Cardiac muscle cell (in vitro differentiated cells and primary cell): ENCODE results near the gene EWSR1. TPM values are rescaled to one million over a fixed set of nuclear protein-coding genes. Genes with fewer than 3 reads are reported as not detected.

Experiments used
- DNase-seq, 2 donors: peaks; one replicate each; pipeline versions ENCODE4 v3.0.0 to v3.0.0-alpha.2; 2010 to 2017; ENCODE audit warnings: low read depth in 1 of 2, low spot score in 1 of 2
- H3K27ac ChIP-seq: fragments of 200-600 bp; sonication (generic); 2 replicates; pipeline ENCODE4 v1.5.1; 2016
- H3K27me3 ChIP-seq: fragments of 200-600 bp; sonication (generic); 2 replicates; pipeline ENCODE4 v1.6.0; 2016; ENCODE audit warnings: control low read depth
- H3K36me3 ChIP-seq: fragments of 200-600 bp; sonication (generic); 2 replicates; pipeline ENCODE4 v1.5.1; 2016; ENCODE audit warnings: control low read depth
- H3K4me1 ChIP-seq: fragments of 200-600 bp; sonication (generic); 2 replicates; pipeline ENCODE4 v1.8.1; 2017; ENCODE audit warnings: low read depth, mild to moderate bottlenecking, mixed run types
- H3K4me3 ChIP-seq: fragments of 200-600 bp; sonication (generic); 2 replicates; pipeline ENCODE4 v1.5.1; 2016; ENCODE audit warnings: mild to moderate bottlenecking
- H3K9me3 ChIP-seq: fragments of 200-600 bp; sonication (generic); 2 replicates; pipeline ENCODE4 v1.5.1; 2017; ENCODE audit warnings: low read depth, mild to moderate bottlenecking, control low read depth
- polyA plus RNA-seq: library from polyadenylated mRNA; unstranded; fragments of >200 nt; fragmentation: Nextera tagmentation; extraction: Ambion mirVana; gene quantifications from 2 replicates; pipeline ENCODE4 v1.2.1, GENCODE V29; 2016
- total RNA-seq: library from RNA; depleted of rRNA; stranded (reverse); fragments of >200 nt; gene quantifications from 2 replicates; pipeline ENCODE4 v1.2.3, GENCODE V29; 2016
- TF ChIP-seq, protein P1 (sequence below): IDR thresholded peaks from 2 replicates; pipeline ENCODE4 v1.5.1; 2012; ENCODE audit warnings: low read depth, mild to moderate bottlenecking, low read length

The EWSR1 gene
- total and polyA plus RNA-seq, 2 experiments from 2014 or later: 266 to 349 TPM

DNA sequence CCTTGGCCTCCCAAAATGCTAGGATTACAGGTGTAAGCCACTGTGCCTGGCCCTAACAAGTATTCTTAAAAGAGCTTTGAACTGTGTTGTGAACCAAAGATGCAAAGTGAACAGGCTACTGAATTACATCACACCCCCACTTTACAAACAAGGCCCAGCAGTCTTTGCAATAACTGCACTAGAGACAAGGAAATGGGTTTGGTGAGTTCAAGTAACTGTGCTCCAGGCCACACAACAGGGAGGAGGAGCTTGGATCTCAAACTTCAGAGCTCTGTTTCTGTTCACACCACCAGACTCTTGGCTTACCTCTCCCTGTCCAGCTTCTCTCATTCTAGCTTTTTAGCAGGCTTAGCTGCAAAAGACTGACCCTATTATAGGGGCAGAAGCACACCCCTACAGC, 77.9 kb downstream of the EWSR1 start:
- no peak overlapping the region for H3K27ac ChIP-seq
- TF ChIP-seq, protein P1, sequence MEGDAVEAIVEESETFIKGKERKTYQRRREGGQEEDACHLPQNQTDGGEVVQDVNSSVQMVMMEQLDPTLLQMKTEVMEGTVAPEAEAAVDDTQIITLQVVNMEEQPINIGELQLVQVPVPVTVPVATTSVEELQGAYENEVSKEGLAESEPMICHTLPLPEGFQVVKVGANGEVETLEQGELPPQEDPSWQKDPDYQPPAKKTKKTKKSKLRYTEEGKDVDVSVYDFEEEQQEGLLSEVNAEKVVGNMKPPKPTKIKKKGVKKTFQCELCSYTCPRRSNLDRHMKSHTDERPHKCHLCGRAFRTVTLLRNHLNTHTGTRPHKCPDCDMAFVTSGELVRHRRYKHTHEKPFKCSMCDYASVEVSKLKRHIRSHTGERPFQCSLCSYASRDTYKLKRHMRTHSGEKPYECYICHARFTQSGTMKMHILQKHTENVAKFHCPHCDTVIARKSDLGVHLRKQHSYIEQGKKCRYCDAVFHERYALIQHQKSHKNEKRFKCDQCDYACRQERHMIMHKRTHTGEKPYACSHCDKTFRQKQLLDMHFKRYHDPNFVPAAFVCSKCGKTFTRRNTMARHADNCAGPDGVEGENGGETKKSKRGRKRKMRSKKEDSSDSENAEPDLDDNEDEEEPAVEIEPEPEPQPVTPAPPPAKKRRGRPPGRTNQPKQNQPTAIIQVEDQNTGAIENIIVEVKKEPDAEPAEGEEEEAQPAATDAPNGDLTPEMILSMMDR: no peak
- no peak overlapping the region for H3K4me3 ChIP-seq
- no peak for DNase-seq
- peaks cover 30% of the 10 kb centered on the region for H3K4me1 ChIP-seq
- H3K36me3 ChIP-seq: peaks cover 38% of the 10 kb centered on the region
- no peaks in the 10 kb centered on the region for H3K9me3 ChIP-seq
- no peaks in the 10 kb centered on the region for H3K27me3 ChIP-seq

DNA sequence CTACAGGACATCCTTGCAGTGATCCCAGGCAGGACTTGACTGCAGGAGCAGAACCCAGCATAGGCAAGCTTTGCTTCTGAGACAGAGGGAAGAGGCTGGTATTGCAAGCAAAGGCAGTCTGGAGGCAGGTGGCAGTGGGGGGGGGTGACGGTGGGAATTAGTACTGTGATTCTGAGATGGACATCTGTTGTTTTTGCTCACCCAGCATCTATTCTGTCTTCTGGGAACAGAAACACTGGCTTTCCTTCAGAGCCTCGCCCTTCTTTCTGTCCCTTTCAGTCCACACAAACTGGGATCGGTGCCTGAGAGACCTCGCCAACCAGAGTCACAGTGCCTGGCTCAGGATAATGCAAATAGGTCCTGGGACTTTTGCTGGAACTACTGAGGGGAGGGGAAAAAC, 78.6 kb downstream of the EWSR1 start:
- TF ChIP-seq, protein P1: no peak
- no peak for DNase-seq
- Histone ChIP-seq H3K27me3 (no peaks in the 10 kb centered on the region), H3K9me3 (no peaks in the 10 kb centered on the region), H3K4me3 (no peak overlapping the region), H3K4me1 (peaks cover 26% of the 10 kb centered on the region), H3K27ac (no peak overlapping the region), H3K36me3 (peaks cover 45% of the 10 kb centered on the region)

DNA sequence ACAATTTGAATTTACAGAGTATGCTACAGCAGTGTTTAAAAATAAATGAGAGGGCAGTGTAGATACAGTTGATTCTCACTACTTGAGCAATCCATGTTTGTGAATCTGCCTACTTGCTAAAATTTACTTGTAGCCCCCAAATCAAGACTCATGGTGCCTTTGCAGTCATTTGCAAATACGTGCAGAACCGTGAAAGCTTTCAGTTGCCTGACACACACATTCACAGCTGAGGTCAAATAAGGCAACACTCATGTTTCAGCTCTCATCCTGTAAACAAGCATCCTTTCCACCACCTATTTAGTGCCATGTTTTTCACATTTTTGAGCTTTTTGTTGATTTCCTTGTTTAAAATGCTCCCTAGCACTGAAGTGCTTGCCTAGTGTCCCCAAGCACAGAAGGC, 80.0 kb downstream of the EWSR1 start:
- Histone ChIP-seq H3K4me1 (peaks cover 14% of the 10 kb centered on the region), H3K9me3 (no peaks in the 10 kb centered on the region), H3K27ac (no peak overlapping the region), H3K4me3 (no peak overlapping the region), H3K36me3 (peaks cover 48% of the 10 kb centered on the region), H3K27me3 (no peaks in the 10 kb centered on the region)
- no peak for DNase-seq
- TF ChIP-seq, protein P1: no peak

DNA sequence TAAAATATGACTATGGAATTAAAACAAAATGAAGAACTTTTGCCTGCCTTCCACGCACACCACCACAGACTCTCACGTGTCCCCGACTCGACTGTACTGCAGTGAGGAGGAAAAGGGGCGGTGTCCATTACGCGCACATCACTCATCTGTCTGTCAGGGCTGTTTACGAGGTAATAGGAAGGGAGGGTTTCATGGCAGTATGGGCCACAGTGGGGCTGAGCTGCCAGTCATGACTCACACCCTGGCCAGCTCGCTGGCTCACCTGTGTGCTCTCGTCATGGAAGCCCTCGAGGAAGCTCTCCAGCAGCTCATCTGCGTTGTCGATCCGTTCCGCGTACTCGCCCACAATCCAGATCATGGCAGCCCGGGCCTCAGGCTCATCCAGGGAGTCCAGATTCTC, 80.9 kb downstream of the EWSR1 start:
- DNase-seq: no peak
- H3K4me3 ChIP-seq: no peak overlapping the region
- H3K36me3 ChIP-seq: peaks cover 54% of the 10 kb centered on the region
- no peak overlapping the region for H3K27ac ChIP-seq
- H3K4me1 ChIP-seq: peaks cover 5% of the 10 kb centered on the region
- no peaks in the 10 kb centered on the region for H3K27me3 ChIP-seq
- TF ChIP-seq, protein P1: no peak
- H3K9me3 ChIP-seq: no peaks in the 10 kb centered on the region

Other genes starting within 250 kb of the EWSR1 start
- not detected in 2 replicates for gene C22orf31, start 206.4 kb upstream of the EWSR1 start, total RNA-seq
- gene C22orf31, start 206.4 kb upstream of the EWSR1 start, polyA plus RNA-seq: not detected in 2 replicates
- gene KREMEN1, start 195.2 kb upstream of the EWSR1 start, total RNA-seq: 19.0 and 20.3 TPM in 2 replicates
- gene KREMEN1, start 195.2 kb upstream of the EWSR1 start, polyA plus RNA-seq: 18.0 and 18.1 TPM in 2 replicates
- 13.0 and 42.5 TPM in 2 replicates for gene EMID1, start 62.4 kb upstream of the EWSR1 start, total RNA-seq
- 9.9 and 32.9 TPM in 2 replicates for gene EMID1, start 62.4 kb upstream of the EWSR1 start, polyA plus RNA-seq
- 88.6 and 102 TPM in 2 replicates for gene RHBDD3, start 287 bp upstream of the EWSR1 start, total RNA-seq
- gene RHBDD3, start 287 bp upstream of the EWSR1 start, polyA plus RNA-seq: 80.4 and 83.7 TPM in 2 replicates
- gene GAS2L1, start 38.4 kb downstream of the EWSR1 start, total RNA-seq: 14.3 and 17.3 TPM in 2 replicates
- gene GAS2L1, start 38.4 kb downstream of the EWSR1 start, polyA plus RNA-seq: 21.0 and 25.0 TPM in 2 replicates
- 3.6 and 4.1 TPM in 2 replicates for gene RASL10A, start 47.4 kb downstream of the EWSR1 start, total RNA-seq
- gene RASL10A, start 47.4 kb downstream of the EWSR1 start, polyA plus RNA-seq: 1.2 and 3.5 TPM in 2 replicates
- gene AP1B1, start 120.3 kb downstream of the EWSR1 start, total RNA-seq: 68.2 and 80.7 TPM in 2 replicates
- gene AP1B1, start 120.3 kb downstream of the EWSR1 start, polyA plus RNA-seq: 55.1 and 67.4 TPM in 2 replicates
- not detected in 2 replicates for gene RFPL1, start 170.3 kb downstream of the EWSR1 start, total RNA-seq
- gene RFPL1, start 170.3 kb downstream of the EWSR1 start, polyA plus RNA-seq: 0.32 TPM in 1 of 2 replicates, not detected in the other
- 0.88 and 1.8 TPM in 2 replicates for gene NEFH, start 211.9 kb downstream of the EWSR1 start, total RNA-seq
- gene NEFH, start 211.9 kb downstream of the EWSR1 start, polyA plus RNA-seq: 2.0 and 2.4 TPM in 2 replicates